NCI-H460 (cell line): ENCODE data around the gene PSME3IP1. TPM values are rescaled to one million over a fixed set of nuclear protein-coding genes. Genes with fewer than 3 reads are reported as not detected.
"Not testable (repeated sequence)": the region's sequence is repeated elsewhere in the genome, so short reads cannot be mapped to it uniquely, and the experiment has no call there.

Experiments used
- DNase-seq: peaks from one replicate; pipeline ENCODE4 v3.0.0-alpha.2; 2016; ENCODE audit warnings: low read depth; ENCODE audit errors: extremely low read depth
- polyA plus RNA-seq: library from polyadenylated mRNA; depleted of rRNA; stranded (reverse); fragments of >200 nt; gene quantifications from 2 replicates; pipeline ENCODE4 v1.2.3, GENCODE V29; 2014; cell fraction: nucleus; rRNA removed
- total RNA-seq: library from RNA; depleted of rRNA; stranded (reverse); fragments of >200 nt; shearing (Covaris generic); gene quantifications from 2 replicates; pipeline ENCODE4 v1.2.3, GENCODE V29; 2014; rRNA removed

PSME3IP1 gene
- 143 and 150 TPM in 2 replicates for total RNA-seq
- polyA plus RNA-seq = 204 and 206 TPM in 2 replicates

- peak; percentile 100 for DNase-seq
Measured at GRCh38 chr16:57185945-57186871, at the start of gene PSME3IP1, which contains the start of gene RSPRY1. Gene PSME3IP1, minus strand, starts transcription at chr16:57186039. Its CDS starts 12,185 bp downstream, at chr16:57173854. Gene RSPRY1, plus strand, starts transcription at chr16:57186329. Its CDS starts 18,330 bp downstream, at chr16:57204659.

- DNase-seq = no peak
Measured at GRCh38 chr16:57235128-57236021, 49.5 kb upstream of the PSME3IP1 start.

- DNase-seq = no peak
Measured at GRCh38 chr16:57234707-57235092, 48.9 kb upstream of the PSME3IP1 start.

- DNase-seq = no peak
Measured at GRCh38 chr16:57233944-57234706, 48.3 kb upstream of the PSME3IP1 start.

GRCh38 chr16:57231821-57232350, 46.0 kb upstream of the PSME3IP1 start:
- no peak for DNase-seq

GRCh38 chr16:57229079-57229478, 43.2 kb upstream of the PSME3IP1 start:
- DNase-seq = no peak

- DNase-seq = no peak
Measured at GRCh38 chr16:57226701-57227621, 41.1 kb upstream of the PSME3IP1 start.

- DNase-seq = no peak
Measured at GRCh38 chr16:57225978-57226377, 40.1 kb upstream of the PSME3IP1 start.

GRCh38 chr16:57224651-57225335, 39.0 kb upstream of the PSME3IP1 start:
- no peak for DNase-seq

- DNase-seq = no peak
Measured at GRCh38 chr16:57223057-57223456, 37.2 kb upstream of the PSME3IP1 start.

GRCh38 chr16:57216968-57217367, 31.1 kb upstream of the PSME3IP1 start:
- no peak for DNase-seq

GRCh38 chr16:57213462-57213861, 27.6 kb upstream of the PSME3IP1 start:
- DNase-seq = no peak

GRCh38 chr16:57209780-57210179, 23.9 kb upstream of the PSME3IP1 start:
- DNase-seq = no peak

- DNase-seq = no peak
Measured at GRCh38 chr16:57208926-57209325, 23.1 kb upstream of the PSME3IP1 start.

- DNase-seq = no peak
Measured at GRCh38 chr16:57204675-57205074, 18.8 kb upstream of the PSME3IP1 start.

- no peak for DNase-seq
Measured at GRCh38 chr16:57203451-57203850, 17.6 kb upstream of the PSME3IP1 start.

- DNase-seq = no peak
Measured at GRCh38 chr16:57202095-57202886, 16.5 kb upstream of the PSME3IP1 start.

GRCh38 chr16:57200926-57201325, 15.1 kb upstream of the PSME3IP1 start:
- DNase-seq = not testable (repeated sequence)
